NCI-H2227 (cell line): ENCODE results near the gene ARHGEF7.

ENCODE experiments used
- DNase-seq: peaks from one replicate; lab custom pipeline; 2025; ENCODE audit not compliant: unreplicated experiment; lab: John Stamatoyannopoulos, UW

ARHGEF7 gene

GRCh38 chr13:111270765-111271698, 155.9 kb downstream of the ARHGEF7 start:
- DNase-seq: no peak

DNA sequence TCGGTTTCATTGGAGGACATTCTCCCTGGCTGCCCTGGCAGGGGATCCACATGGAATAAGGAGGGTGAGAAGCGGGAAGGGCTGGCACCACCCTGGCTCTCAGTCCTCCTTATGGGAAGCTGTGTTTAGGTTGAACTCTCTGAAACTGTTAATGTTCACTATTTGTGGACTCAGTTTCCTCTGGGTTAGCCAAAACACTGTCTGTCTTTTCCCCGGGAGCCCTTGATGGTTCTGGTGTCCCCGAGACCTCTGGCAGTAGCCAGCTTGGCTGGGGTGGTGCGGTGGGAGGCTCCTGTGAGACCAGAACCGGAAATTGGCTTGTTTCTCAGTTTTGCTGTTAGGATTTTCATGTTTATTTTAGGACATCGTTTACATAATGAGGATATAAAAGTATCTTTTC, 157.0 kb downstream of the ARHGEF7 start:
- DNase-seq: no peak

DNA sequence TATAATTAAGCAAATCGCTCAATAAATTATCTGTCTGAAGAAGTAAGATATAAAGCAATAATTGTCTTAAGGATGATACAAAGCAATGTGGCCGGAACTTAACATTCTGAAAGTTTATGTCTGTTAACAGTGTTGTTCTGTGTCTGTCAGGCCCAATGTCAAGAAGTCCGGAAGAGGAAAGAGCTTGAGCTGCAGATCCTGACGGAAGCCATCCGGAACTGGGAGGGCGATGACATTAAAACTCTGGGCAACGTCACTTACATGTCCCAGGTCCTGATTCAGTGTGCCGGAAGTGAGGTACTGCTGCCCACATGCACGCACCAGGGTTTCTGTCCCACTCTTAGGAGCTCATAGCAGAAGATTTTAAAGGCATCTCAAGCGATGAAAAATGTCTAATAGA, 160.3 kb downstream of the ARHGEF7 start:
- DNase-seq: no peak

- no peak for DNase-seq
Observed at GRCh38 chr13:111275995-111276618, 161.0 kb downstream of the ARHGEF7 start.

- DNase-seq: no peak
Observed at GRCh38 chr13:111278258-111278657, 163.1 kb downstream of the ARHGEF7 start.

DNA sequence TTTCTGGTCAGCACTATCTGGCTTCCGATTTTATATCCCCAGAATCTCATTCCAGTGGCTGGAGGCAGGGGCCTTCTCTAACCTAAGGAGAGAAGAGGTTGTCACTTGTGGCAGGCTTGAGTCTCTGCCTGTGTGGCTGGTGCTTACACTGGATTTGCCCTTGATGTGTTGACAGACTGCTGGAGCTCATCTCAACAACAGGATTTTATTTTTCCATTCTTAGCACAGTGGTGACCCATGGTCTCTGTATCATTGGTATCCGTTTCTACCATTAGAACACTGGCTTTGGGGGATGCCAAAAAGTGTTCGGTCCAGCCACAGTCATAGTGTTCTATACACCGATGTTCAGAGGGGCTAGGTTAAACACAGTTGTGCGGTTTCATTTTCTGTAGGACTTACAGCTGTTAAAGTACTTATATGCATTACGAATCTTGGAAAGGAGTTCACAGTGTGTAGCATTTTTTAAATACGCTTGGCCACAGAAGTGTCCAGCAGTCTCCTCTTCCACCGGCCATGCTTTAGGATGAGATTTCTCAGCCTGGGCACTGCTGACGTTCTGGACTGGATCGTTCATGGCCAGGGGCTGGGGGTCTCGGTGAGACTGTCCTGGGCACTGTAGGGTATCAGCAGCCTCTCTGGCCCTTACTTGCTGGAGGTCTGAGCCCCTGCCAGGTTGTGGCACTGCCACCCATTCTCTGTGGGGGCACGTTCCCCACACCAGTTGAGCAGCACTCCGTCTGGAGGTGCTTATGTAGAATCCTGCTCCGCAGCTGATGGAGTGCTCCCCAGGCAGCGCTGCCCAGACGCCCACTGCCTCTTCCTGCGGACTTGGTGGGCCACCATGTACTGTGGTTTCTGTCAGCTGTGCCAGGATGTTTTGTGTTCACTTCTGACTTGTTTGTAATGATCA, 163.9 kb downstream of the ARHGEF7 start:
- no peak for DNase-seq

GRCh38 chr13:111280226-111280625, 165.1 kb downstream of the ARHGEF7 start:
- DNase-seq: no peak

DNA sequence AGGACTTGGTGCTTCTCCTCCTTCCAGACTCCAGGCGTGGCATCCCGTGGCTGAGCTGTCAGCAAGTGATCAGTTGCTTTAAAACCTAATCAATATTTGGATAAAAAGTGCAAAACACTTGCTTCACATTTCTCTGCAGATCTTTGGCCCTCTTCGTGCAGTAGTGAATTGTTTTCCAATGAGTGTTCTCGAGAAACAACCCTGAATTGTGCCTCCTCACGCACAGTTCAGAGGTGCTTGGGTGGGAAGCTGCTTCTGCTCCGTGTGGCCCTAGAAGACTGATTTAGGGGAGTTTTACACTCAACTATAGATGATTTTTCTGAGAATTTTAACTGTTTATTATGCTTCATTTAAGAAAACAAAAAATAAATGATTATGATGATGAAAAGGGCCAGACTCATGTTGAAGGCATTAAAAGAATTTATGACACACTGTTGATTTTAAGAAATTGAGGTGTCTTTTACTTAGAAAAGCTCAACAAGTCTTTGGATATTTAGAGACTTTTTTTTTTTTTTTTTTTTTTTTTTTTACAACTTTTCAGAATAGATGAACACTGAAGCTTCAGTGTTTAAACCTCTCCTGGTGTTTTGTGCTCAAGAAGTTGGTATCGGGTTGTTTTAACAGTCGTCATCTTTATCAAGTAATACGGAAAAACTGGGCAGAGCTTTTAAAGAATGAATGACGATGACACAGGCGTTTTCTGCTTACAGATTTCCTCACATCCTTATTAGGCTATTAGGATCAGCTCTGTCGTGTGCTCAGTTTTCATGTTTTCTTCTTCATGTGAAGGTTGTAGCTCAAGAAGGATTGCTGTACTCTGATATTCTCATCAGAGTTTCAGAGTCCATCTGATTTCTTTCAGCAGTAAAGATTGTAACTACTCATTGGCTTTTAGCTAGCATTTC, 165.8 kb downstream of the ARHGEF7 start:
- DNase-seq: no peak

DNA sequence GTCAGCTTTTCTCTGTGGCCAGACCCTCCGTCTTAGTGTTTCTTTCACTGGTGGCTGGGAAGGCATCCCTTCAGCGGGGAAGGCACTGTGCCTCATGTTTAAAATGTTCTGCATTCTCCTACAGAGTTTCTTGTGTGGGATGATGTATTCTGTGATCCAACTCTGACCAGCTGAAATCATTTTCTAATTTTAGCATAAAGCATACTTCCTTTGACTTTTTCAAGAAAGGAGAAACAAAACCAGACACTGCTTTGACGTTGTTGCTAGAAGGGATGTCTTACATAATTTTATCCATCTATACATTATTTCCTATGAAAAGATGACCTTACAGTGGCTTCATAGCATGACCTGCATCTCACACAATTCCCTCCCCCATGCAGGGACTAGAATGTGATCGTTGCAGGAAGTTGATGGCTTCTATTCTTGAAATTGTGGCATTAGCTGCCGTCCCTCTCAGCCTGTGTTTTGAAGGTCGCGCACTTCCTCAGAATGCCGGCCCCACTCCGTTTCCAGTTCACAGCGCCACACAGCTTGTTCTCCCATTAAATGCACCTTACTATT, 166.7 kb downstream of the ARHGEF7 start:
- no peak for DNase-seq

GRCh38 chr13:111282425-111282824, 167.3 kb downstream of the ARHGEF7 start:
- no peak for DNase-seq

GRCh38 chr13:111282997-111283396, 167.9 kb downstream of the ARHGEF7 start:
- no peak for DNase-seq

- DNase-seq: no peak
Observed at GRCh38 chr13:111283457-111283856, 168.3 kb downstream of the ARHGEF7 start.

DNA sequence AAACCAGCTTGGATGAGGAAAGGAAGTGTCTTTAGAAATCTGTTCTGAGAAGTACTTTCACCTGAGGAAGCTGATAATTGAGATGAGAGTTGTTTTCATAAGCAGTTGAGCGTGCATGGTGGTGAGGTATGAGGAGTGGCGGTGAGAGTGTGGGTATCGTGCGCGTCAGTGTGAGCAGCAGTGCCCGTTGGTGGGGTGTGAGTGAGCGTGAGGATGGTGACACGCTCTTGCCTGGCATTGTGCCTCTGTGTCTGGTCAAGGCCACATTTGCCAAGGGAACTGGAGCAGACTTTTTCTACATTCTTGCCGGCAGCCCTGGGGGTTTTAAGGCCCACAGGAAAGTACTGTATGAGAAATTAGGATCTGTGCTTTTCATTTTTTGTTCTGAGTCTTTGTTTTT, 168.9 kb downstream of the ARHGEF7 start:
- no peak for DNase-seq

DNA sequence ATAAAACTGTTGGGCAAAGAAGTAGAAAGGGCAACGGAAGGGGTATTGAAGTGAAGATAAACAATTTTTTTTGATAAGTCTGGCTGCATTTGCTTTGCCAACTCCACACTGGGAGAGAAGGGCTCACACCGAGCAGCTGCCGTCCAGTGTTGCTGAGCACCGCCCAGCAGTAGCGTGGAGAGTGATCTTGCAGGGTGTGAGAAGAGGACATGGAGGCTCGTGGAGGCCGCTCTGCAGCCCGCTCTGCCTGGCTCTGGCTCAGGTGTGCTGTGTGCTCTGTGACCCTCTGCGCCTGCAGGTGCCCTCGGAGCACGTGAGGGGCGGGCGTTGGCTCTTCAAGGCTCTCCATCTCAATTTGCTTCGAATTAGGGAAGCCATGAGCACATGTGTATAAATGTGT, 169.5 kb downstream of the ARHGEF7 start:
- DNase-seq: no peak

DNA sequence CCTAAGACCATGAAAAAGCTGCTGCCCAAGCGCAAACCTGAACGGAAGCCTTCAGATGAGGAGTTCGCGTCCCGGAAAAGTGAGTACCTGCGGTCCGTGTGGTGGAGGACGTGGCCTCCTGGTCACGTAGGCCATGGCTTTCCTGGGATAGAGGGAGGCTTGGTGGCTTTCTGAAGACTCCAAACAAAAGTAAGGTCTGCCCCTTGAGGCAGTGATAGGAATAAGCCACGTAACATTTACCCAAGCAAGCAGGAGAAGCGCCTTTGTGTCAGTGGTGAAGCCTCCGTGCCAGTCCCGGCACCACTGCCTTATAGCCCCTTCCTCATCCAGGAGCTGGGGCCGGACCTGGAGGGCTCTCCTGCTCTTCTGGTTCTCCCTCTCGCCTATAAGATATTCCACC, 171.1 kb downstream of the ARHGEF7 start:
- DNase-seq: no peak

GRCh38 chr13:111286749-111287148, 171.6 kb downstream of the ARHGEF7 start:
- DNase-seq: no peak

- no peak for DNase-seq
Observed at GRCh38 chr13:111287201-111287600, 172.1 kb downstream of the ARHGEF7 start.

DNA sequence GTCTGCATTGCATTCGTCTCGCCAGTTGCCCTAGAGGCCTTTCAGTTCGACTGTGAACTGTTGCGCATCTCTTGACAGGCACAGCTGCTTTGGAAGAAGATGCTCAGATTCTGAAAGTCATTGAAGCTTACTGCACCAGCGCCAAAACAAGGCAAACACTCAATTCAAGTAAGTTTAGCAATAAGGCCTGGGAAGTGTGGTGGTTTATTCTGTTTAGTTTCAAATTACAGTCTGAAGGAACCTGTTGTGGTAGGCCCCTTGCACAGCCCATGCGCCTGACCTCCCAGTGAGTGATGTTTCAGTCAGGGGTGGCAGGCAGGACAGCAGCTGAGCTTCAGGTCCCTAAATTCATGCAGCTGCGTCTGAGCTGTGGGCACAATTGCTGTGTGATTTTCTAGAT, 173.2 kb downstream of the ARHGEF7 start:
- no peak for DNase-seq

- DNase-seq: no peak
Observed at GRCh38 chr13:111289251-111289650, 174.1 kb downstream of the ARHGEF7 start.

- DNase-seq: no peak
Observed at GRCh38 chr13:111291908-111292307, 176.8 kb downstream of the ARHGEF7 start.
